ENCODE data around the gene SARS1.
"Not testable (repeated sequence)": the region's sequence is repeated elsewhere in the genome, so short reads cannot be mapped to it uniquely, and the experiment has no call there.

Gene SARS1

GRCh38 chr1:109192433-109192832 is 21.3 kb upstream of the SARS1 start:
- no peak for DNase-seq (ENCODE audit: low spot score)

- DNase-seq (ENCODE audit: low spot score): peak; percentile 79
Measured at GRCh38 chr1:109193653-109194590, 19.8 kb upstream of the SARS1 start.

- DNase-seq (ENCODE audit: low spot score): peak; percentile 48
Measured at GRCh38 chr1:109197158-109198042, 16.3 kb upstream of the SARS1 start.

- no peak for DNase-seq (ENCODE audit: low spot score)
Measured at GRCh38 chr1:109198043-109198695, 15.5 kb upstream of the SARS1 start.

GRCh38 chr1:109198745-109199144 is 15.0 kb upstream of the SARS1 start:
- no peak for DNase-seq (ENCODE audit: low spot score)

GRCh38 chr1:109199710-109200109 is 14.0 kb upstream of the SARS1 start:
- DNase-seq (ENCODE audit: low spot score): no peak

GRCh38 chr1:109201123-109201703 is 12.5 kb upstream of the SARS1 start:
- peak; percentile 89 for DNase-seq (ENCODE audit: low spot score)

- DNase-seq (ENCODE audit: low spot score): no peak
Measured at GRCh38 chr1:109204484-109204883, 9.2 kb upstream of the SARS1 start.

GRCh38 chr1:109206339-109206738 is 7.4 kb upstream of the SARS1 start:
- no peak for DNase-seq (ENCODE audit: low spot score)

- no peak for DNase-seq (ENCODE audit: low spot score)
Measured at GRCh38 chr1:109207467-109208103, 6.1 kb upstream of the SARS1 start.

- no peak for DNase-seq (ENCODE audit: low spot score)
Measured at GRCh38 chr1:109208394-109208793, 5.3 kb upstream of the SARS1 start.

- DNase-seq (ENCODE audit: low spot score): no peak
Measured at GRCh38 chr1:109208836-109209463, 4.8 kb upstream of the SARS1 start.

- no peak for DNase-seq (ENCODE audit: low spot score)
Measured at GRCh38 chr1:109210058-109210457, 3.7 kb upstream of the SARS1 start.

- no peak for DNase-seq (ENCODE audit: low spot score)
Measured at GRCh38 chr1:109213345-109213823, 334 bp upstream of the SARS1 start.

GRCh38 chr1:109214695-109215623 is 1.2 kb downstream of the SARS1 start:
- no peak for DNase-seq (ENCODE audit: low spot score)

- DNase-seq (ENCODE audit: low spot score): no peak
Measured at GRCh38 chr1:109216662-109217061, 2.9 kb downstream of the SARS1 start.

GRCh38 chr1:109218516-109218915 is 4.8 kb downstream of the SARS1 start:
- no peak for DNase-seq (ENCODE audit: low spot score)

GRCh38 chr1:109221201-109221600 is 7.5 kb downstream of the SARS1 start:
- not testable (repeated sequence) for DNase-seq (ENCODE audit: low spot score)

GRCh38 chr1:109225308-109225707 is 11.6 kb downstream of the SARS1 start:
- no peak for DNase-seq (ENCODE audit: low spot score)
